Sigmoid colon (tissue), 3 donors: Measurements from ENCODE around the gene DNAJC27.

Experiments used
- POLR2A ChIP-seq, 2 donors: fragments of 450-650 bp; IDR thresholded peaks; one replicate each; pipeline ENCODE4 v1.6.1; 2016; ENCODE audit warnings: antibody characterized with exemption in 2 of 2, mild to moderate bottlenecking in 2 of 2, moderate library complexity in 2 of 2
- TF ChIP-seq, protein P1 (sequence below), 4 experiments: fragments of 450-650 bp in 3 of 4; fragments of 200-600 bp in 1 of 4; IDR thresholded peaks; one replicate each; pipeline ENCODE4 v1.5.1; 2016 to 2019; ENCODE audit warnings: antibody characterized with exemption in 4 of 4, mild to moderate bottlenecking in 3 of 4, moderate library complexity in 2 of 4

DNA sequence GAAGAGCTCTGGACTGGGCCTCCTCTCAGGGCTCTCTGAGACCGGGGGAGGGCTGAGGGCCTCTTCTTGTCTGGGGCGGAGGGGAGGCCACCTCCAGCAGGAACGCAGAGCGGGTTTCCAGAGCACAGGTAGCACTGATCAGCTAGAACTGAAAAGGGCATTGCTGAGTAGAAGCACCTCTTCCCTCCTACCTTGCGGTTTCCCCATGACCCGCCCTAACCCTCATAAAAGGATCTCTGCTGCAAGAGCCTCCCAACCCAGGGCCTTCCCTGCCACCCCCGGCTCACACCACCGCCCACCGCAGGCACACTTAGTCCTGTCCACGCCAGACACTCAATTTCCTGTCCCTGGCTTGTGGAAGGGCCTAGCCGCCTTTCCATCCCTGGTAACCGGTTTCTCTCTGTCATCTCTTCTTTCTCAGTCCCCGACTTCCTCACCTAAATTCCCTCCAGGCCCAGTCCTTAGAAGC lies 52.7 kb downstream of the DNAJC27 start:
- TF ChIP-seq, protein P1, sequence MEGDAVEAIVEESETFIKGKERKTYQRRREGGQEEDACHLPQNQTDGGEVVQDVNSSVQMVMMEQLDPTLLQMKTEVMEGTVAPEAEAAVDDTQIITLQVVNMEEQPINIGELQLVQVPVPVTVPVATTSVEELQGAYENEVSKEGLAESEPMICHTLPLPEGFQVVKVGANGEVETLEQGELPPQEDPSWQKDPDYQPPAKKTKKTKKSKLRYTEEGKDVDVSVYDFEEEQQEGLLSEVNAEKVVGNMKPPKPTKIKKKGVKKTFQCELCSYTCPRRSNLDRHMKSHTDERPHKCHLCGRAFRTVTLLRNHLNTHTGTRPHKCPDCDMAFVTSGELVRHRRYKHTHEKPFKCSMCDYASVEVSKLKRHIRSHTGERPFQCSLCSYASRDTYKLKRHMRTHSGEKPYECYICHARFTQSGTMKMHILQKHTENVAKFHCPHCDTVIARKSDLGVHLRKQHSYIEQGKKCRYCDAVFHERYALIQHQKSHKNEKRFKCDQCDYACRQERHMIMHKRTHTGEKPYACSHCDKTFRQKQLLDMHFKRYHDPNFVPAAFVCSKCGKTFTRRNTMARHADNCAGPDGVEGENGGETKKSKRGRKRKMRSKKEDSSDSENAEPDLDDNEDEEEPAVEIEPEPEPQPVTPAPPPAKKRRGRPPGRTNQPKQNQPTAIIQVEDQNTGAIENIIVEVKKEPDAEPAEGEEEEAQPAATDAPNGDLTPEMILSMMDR (IDR thresholded peaks at IDR 0.05), result no peak
- no peak for TF ChIP-seq POLR2A (IDR thresholded peaks at IDR 0.05)
